Adrenal gland (tissue), 5 donors: ENCODE data around the gene STIM1.

ENCODE experiments used
- POLR2A ChIP-seq, 2 donors: fragments of 450-650 bp; IDR thresholded peaks; one replicate each; pipeline ENCODE4 v1.6.1; 2017; ENCODE audit warnings: antibody characterized with exemption in 2 of 2, mild to moderate bottlenecking in 2 of 2, moderate library complexity in 1 of 2
- TF ChIP-seq, protein P1 (sequence below), 6 experiments: fragments of 450-650 bp in 4 of 6; fragments of 200-600 bp in 2 of 6; sonication (generic) in 1 of 6; IDR thresholded peaks; 1 replicate in 5 of 6; 2 replicates in 1 of 6; pipeline versions ENCODE4 v1.5.1 to v1.8.0; 2016 to 2021; ENCODE audit warnings: antibody characterized with exemption in 6 of 6, mild to moderate bottlenecking in 2 of 6, moderate library complexity in 1 of 6
- donor health status: DM: no; HTN: no; CAD: no.

GRCh38 chr11:3820971-3821370 lies 34.5 kb upstream of the STIM1 start:
- TF ChIP-seq, protein P1, sequence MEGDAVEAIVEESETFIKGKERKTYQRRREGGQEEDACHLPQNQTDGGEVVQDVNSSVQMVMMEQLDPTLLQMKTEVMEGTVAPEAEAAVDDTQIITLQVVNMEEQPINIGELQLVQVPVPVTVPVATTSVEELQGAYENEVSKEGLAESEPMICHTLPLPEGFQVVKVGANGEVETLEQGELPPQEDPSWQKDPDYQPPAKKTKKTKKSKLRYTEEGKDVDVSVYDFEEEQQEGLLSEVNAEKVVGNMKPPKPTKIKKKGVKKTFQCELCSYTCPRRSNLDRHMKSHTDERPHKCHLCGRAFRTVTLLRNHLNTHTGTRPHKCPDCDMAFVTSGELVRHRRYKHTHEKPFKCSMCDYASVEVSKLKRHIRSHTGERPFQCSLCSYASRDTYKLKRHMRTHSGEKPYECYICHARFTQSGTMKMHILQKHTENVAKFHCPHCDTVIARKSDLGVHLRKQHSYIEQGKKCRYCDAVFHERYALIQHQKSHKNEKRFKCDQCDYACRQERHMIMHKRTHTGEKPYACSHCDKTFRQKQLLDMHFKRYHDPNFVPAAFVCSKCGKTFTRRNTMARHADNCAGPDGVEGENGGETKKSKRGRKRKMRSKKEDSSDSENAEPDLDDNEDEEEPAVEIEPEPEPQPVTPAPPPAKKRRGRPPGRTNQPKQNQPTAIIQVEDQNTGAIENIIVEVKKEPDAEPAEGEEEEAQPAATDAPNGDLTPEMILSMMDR (IDR thresholded peaks at IDR 0.05), result no peak
- no peak for TF ChIP-seq POLR2A (IDR thresholded peaks at IDR 0.05)
